GM10266 (cell line): ENCODE results near the gene C6orf62.
"Not testable (repeated sequence)": the region's sequence is repeated elsewhere in the genome, so short reads cannot be mapped to it uniquely, and the experiment has no call there.

ENCODE experiments used
- DNase-seq: peaks from one replicate; pipeline ENCODE4 v3.0.0; 2012; ENCODE audit errors: extremely low spot score
- TF ChIP-seq, protein P1 (sequence below): IDR thresholded peaks from 2 replicates; pipeline ENCODE4 v1.5.1; 2012; ENCODE audit warnings: mild to moderate bottlenecking, low read depth; ENCODE audit not compliant: control insufficient read depth, insufficient read depth; ENCODE audit errors: missing control alignments

C6orf62 gene

DNA sequence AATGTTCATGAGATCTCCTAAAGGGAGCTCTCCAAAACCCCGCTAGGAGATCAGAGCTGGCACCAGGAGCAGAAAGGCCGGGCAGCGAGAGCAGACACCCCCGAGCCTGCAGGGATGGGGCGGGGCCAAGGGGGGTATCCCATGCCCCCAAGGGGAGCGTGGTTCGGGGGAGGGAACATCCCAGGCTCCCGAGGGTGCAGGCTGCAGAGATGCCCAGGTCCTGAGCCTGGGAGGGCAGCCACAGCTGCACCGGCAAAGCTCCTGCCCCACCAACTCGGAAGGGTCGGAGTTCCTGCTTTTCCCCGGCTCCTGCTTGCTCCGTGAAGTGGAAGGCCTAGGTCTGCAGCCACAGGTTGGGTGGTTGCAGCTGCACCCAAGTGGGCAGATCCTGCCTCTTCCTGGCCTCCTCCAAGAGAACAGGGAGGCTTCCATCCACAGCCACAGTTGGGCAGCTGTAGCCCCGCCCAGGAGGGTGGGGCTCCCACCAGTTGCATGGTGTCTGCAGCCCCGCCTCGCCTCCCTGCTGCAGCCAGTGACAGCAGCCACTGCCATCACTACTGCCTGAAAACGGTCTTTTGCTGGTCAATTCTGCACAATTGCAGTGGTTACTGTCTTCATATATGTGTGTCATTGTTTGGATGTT lies 42.4 kb upstream of the C6orf62 start:
- TF ChIP-seq, protein P1, sequence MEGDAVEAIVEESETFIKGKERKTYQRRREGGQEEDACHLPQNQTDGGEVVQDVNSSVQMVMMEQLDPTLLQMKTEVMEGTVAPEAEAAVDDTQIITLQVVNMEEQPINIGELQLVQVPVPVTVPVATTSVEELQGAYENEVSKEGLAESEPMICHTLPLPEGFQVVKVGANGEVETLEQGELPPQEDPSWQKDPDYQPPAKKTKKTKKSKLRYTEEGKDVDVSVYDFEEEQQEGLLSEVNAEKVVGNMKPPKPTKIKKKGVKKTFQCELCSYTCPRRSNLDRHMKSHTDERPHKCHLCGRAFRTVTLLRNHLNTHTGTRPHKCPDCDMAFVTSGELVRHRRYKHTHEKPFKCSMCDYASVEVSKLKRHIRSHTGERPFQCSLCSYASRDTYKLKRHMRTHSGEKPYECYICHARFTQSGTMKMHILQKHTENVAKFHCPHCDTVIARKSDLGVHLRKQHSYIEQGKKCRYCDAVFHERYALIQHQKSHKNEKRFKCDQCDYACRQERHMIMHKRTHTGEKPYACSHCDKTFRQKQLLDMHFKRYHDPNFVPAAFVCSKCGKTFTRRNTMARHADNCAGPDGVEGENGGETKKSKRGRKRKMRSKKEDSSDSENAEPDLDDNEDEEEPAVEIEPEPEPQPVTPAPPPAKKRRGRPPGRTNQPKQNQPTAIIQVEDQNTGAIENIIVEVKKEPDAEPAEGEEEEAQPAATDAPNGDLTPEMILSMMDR, result no peak
- DNase-seq, result no peak

DNA sequence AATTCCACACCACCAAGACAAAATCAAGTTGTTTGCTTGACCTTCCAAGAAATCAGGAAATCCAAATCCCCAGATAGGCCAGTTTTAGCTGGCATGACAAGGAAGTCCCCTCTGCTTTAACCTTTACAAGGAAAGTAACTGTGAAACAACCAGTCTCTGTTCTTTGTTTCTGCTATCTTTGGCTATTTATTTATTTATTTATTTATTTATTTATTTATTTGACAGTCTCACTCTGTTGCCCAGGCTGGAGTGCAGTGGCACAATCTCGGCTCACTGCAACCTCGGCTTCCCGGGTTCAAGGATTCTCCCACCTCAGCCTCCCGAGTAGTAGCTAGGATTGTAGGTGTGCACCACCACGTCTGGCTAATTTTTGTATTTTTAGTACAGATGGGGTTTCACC lies 41.3 kb upstream of the C6orf62 start:
- DNase-seq, result no peak
- TF ChIP-seq, protein P1, result no peak

DNA sequence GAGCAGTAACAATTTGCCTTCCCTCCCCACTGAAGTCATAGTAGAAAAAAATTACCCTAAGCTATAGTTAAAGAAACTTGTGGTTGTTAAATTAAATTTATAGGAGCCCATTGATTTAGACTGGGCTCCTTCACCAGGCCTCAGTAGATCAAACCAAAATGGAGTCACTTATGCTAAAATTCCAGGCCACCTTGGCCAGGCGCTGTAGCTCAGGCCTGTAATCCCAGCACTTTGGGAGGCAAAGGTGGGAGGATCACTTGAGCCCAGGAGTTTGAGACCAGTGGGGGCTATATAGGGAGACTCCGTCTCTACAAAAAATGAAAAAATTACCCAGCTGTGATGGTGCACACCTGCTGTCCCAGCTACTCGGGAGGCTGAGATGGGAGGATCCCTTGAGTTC lies 40.8 kb upstream of the C6orf62 start:
- no peak for DNase-seq
- TF ChIP-seq, protein P1, result no peak

DNA sequence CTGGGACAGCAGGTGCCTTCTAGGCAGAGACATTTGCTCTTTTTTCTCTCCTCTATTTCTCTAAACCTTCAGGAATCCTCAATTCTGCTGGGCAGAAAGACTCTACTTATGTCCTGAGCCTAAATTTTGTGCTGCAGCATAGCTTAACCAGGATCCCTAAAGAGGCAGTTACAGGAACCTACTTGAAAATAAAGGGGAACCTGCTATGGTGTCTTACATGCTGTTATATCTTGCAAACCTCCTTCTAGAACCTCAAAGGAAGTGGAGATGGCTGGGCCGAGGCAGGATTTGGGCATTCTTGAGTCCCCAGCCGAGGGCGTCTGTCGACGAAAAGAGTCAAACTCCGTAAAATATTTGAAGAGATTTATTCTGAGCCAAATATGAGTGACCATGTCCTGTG lies 38.7 kb upstream of the C6orf62 start:
- no peak for DNase-seq
- TF ChIP-seq, protein P1, result no peak

DNA sequence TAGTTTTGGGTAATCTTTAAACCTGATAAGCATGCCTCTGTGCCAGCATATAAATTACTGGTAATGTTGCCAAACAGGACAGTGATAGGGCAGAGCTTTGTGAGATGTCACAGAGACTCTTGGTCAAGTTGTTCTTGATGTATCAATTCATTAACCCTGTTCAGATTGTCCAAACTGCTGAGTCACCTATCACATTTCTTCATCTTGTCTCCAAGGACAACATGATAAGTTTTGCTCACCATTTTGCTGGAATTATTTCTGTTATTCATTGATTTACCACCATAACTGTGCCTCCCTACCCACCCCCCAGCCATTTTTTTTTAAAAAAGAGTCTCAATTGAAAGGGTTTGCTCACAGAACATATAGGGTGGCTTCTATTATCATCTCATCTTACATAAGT lies 36.3 kb upstream of the C6orf62 start:
- DNase-seq, result no peak
- TF ChIP-seq, protein P1, result no peak

DNA sequence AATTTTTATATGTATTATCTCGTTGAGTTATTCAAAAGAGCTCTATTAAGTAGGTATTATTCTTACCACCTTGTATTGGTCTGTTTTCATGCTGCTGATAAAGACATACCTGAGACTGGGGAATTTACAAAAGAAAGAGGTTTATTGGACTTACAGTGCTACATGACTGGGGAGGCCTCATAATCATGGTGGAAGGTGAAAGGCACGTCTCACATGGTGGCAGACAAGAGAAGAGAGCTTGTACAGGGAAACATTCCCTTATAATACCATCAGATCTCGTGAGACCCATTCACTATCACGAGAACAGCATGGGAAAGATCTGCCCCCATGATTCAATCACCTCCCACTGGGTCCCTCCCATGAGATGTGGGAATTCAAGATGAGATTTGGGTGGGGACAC lies 35.4 kb upstream of the C6orf62 start:
- DNase-seq, result not testable (repeated sequence)

DNA sequence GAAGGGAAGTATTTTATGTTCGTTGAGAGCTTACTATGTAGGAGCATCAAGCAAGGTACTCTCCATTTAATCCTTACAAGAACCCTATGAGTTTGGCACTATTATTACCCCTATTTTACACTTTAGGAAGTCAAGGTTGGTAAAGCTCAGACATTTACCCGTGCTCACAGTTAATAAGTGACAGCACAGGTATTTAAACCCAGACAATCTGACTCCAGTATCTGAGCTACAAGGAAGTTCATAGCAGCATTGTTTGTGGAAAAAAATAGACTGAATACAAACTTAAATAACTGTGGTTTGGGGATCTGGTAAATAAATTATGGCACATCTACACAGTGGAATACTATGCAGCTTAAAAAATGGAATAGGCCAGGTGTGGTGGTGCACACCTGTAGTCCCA lies 34.6 kb upstream of the C6orf62 start:
- TF ChIP-seq, protein P1, result no peak
- no peak for DNase-seq
